Measurements from ENCODE around the gene MAP2K3. TPM values are rescaled to one million over a fixed set of nuclear protein-coding genes. Genes with fewer than 3 reads are reported as not detected.

MAP2K3 gene
- total RNA-seq, 3 donors from 2014 or later = 46.0 to 75.5 (median 67.1) TPM

- no peak overlapping the region for H3K4me3 ChIP-seq
- no peak for DNase-seq
- TF ChIP-seq, protein P1, sequence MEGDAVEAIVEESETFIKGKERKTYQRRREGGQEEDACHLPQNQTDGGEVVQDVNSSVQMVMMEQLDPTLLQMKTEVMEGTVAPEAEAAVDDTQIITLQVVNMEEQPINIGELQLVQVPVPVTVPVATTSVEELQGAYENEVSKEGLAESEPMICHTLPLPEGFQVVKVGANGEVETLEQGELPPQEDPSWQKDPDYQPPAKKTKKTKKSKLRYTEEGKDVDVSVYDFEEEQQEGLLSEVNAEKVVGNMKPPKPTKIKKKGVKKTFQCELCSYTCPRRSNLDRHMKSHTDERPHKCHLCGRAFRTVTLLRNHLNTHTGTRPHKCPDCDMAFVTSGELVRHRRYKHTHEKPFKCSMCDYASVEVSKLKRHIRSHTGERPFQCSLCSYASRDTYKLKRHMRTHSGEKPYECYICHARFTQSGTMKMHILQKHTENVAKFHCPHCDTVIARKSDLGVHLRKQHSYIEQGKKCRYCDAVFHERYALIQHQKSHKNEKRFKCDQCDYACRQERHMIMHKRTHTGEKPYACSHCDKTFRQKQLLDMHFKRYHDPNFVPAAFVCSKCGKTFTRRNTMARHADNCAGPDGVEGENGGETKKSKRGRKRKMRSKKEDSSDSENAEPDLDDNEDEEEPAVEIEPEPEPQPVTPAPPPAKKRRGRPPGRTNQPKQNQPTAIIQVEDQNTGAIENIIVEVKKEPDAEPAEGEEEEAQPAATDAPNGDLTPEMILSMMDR (IDR thresholded peaks at IDR 0.05) = no peak
Measured at GRCh38 chr17:21246698-21247097, 37.8 kb upstream of the MAP2K3 start.

DNA sequence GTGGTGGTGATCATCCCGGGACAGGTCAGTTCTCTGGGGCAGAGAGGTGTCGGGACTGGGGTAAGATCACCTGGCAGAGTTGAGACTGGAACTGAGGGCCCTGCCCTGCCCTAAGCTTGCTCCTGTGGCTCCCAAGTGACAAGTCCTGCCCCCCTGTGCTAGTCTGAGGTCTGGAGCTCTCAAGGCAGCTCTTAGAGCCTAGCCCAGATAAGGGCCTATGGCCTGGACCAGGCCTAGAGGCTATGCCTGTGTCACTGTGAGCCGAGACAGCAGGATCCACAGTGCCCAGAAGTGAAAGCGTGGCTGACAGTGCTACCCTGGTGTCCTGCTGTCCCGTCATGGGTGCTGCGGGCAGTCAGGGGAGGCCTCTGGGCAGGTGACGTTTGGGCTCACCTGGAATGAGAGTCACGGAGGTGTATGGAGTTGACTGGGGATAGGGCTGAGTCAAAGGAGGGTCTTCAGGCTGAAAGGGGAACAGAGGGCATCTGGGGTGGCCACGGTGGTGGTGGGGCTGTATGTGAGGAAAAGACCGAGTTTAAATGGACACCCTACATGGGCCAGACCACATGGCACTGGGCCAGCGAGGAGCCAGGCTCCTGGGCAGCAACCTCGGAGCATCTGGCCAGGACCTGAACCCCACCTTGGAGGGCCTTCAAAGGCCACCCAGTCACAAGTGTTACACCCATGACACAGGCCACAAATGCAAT lies 36.8 kb upstream of the MAP2K3 start:
- Histone ChIP-seq H3K36me3 (ENCODE audit: low read depth) (no peaks in the 10 kb centered on the region), H3K4me1 (ENCODE audit: low read depth) (no peaks in the 10 kb centered on the region), H3K9me3 (no peaks in the 10 kb centered on the region), H3K4me3 (no peak overlapping the region)
- intact Hi-C loops (cut with DNase I, micrococcal nuclease) = no loop called here
- DNase-seq = no peak
- ATAC-seq = no peak
- TF ChIP-seq, protein P1 (IDR thresholded peaks at IDR 0.05) = no peak

More at GRCh38 chr17:21246698-21247097, 37.8 kb upstream of the MAP2K3 start:
- H3K4me1 ChIP-seq (ENCODE audit: low read depth) = no peaks in the 10 kb centered on the region
- no peak for ATAC-seq
- no peaks in the 10 kb centered on the region for H3K9me3 ChIP-seq
- no peaks in the 10 kb centered on the region for H3K36me3 ChIP-seq (ENCODE audit: low read depth)
- intact Hi-C loops (cut with DNase I, micrococcal nuclease) = no loop called here

- TF ChIP-seq, protein P1 (IDR thresholded peaks at IDR 0.05) = no peak
- ATAC-seq (no peak), DNase-seq (no peak)
- no peak overlapping the region for H3K4me3 ChIP-seq
- H3K4me1 ChIP-seq (ENCODE audit: low read depth) = no peaks in the 10 kb centered on the region
- no peaks in the 10 kb centered on the region for H3K9me3 ChIP-seq
- H3K36me3 ChIP-seq (ENCODE audit: low read depth) = no peaks in the 10 kb centered on the region
- intact Hi-C loops (cut with DNase I, micrococcal nuclease) = no loop called here
Measured at GRCh38 chr17:21248500-21248899, 36.0 kb upstream of the MAP2K3 start.

GRCh38 chr17:21249086-21249795 lies 35.3 kb upstream of the MAP2K3 start:
- Histone ChIP-seq H3K9me3 (no peaks in the 10 kb centered on the region), H3K4me3 (no peak overlapping the region), H3K36me3 (ENCODE audit: low read depth) (no peaks in the 10 kb centered on the region), H3K4me1 (ENCODE audit: low read depth) (peaks cover 4% of the 10 kb centered on the region)
- DNase-seq = no peak
- TF ChIP-seq, protein P1 (IDR thresholded peaks at IDR 0.05) = no peak
- intact Hi-C loops (cut with DNase I, micrococcal nuclease) = no loop called here
- ATAC-seq = no peak

DNA sequence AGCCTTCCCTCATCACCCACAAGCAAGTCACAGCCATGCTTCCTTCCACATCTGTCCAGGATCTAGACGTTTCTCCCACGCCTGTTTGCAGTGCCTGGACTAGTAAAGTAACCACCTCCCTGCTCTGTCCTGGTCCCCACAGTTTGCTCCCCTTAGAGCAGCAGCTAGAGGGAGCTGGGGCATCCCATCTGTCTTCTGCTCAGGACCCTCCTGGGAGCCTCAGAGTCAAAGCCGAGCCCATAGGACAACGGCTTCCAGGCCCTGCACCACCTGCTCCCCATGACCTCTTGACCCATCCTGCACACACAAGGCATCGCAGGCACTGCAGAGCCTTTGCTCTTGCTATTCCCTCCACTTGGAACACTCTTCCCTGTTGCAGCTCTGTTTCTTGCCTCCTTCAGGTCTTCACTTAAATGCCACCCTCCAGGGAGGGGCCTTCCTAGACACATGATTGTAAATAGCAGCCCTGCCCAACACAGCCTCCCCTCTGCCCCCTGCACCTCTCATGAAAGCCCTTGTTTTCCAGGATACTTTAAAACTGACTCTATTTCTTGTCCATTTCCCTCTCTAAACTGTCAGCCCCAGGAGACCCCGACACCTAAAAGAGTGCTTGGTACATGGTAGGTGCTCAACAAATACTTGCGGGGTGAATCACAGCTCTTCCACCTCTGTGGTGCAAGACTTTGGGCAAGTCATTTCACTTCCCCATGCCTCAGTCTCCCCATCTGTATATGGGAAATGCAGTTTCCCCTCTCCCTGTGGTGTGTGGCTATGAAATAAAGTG lies 34.4 kb upstream of the MAP2K3 start:
- TF ChIP-seq, protein P1 (IDR thresholded peaks at IDR 0.05) = no peak
- H3K36me3 ChIP-seq (ENCODE audit: low read depth) = no peaks in the 10 kb centered on the region
- ATAC-seq (no peak), DNase-seq (no peak)
- intact Hi-C loops (cut with DNase I, micrococcal nuclease) = no loop called here
- peaks cover 4% of the 10 kb centered on the region for H3K4me1 ChIP-seq (ENCODE audit: low read depth)
- no peaks in the 10 kb centered on the region for H3K9me3 ChIP-seq
- no peak overlapping the region for H3K4me3 ChIP-seq

Data from mucosa of descending colon (tissue), 3 donors.